HG03432 (cell line): ENCODE results near the gene OR8H3.
"Not testable (repeated sequence)": the region's sequence is repeated elsewhere in the genome, so short reads cannot be mapped to it uniquely, and the experiment has no call there.

Experiments
- ATAC-seq: cut with Tn5 transposase; IDR thresholded peaks from one replicate; pipeline ENCODE4 v1.9.1; 2021; ENCODE audit warnings: mild to moderate bottlenecking, moderate library complexity; ENCODE audit not compliant: unreplicated experiment

The OR8H3 gene, protein sequence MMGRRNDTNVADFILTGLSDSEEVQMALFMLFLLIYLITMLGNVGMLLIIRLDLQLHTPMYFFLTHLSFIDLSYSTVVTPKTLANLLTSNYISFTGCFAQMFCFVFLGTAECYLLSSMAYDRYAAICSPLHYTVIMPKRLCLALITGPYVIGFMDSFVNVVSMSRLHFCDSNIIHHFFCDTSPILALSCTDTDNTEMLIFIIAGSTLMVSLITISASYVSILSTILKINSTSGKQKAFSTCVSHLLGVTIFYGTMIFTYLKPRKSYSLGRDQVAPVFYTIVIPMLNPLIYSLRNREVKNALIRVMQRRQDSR

DNA sequence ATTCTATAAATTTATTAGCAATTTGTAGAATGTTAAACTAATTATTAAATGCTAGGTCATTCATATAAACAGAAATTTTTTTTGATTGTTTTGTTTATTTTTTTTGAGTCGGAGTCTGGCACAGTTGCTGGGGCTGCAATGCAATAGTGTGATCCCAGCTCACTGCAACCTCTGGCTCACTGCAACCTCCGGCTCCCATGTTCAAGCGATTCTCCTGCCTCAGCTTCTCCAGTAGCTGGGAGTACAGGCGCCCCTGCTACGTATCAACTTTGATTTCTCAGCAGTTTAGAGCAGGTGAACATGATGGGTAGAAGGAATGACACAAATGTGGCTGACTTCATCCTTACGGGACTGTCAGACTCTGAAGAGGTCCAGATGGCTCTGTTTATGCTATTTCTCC lies at the start of gene OR8H3:
Gene OR8H3, plus strand, starts transcription at position 301 of the 400 bp plus-strand sequence. Its CDS starts 0 bp downstream, at position 301.
- no peak for ATAC-seq

DNA sequence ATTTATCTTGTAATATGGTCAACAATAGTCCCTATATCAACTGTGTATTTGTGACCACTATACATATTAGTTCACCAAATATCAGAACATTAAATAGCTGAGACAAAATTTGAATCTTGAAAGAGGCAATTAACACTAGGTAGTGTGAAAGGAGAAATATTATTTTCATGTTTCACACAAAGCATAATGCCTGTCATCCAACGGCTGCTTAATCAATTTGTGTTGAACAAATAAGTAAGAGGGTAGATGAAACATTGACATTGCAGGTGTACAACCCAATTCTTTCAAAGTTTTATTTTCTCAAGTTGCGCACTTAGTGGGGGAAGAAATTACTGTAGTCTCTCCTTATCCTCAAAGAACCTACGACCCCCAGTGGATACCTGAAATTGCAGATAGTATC lies 32.5 kb upstream of the OR8H3 start:
- no peak for ATAC-seq

DNA sequence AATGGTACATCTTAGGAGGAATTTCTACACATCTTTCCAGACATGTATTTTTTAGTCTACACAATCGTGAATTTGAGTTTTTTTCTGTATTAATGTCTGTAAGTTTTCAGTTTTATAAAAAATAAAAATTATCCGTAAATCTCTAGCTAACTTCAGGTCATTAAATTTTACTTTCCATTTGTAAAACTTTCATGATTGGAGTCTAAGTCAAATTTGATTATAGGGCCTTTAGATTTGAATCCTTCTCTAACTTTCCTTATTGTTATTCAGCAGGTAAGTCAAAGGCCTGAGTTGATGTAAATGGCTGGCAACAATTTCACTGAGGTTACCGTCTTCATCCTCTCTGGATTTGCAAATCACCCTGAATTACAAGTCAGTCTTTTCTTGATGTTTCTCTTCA lies 29.2 kb upstream of the OR8H3 start, which contains the start of gene OR8I2:
Gene OR8I2, plus strand, starts transcription at position 301 of the 400 bp plus-strand sequence. Its CDS starts 0 bp downstream, at position 301.
- ATAC-seq: no peak

DNA sequence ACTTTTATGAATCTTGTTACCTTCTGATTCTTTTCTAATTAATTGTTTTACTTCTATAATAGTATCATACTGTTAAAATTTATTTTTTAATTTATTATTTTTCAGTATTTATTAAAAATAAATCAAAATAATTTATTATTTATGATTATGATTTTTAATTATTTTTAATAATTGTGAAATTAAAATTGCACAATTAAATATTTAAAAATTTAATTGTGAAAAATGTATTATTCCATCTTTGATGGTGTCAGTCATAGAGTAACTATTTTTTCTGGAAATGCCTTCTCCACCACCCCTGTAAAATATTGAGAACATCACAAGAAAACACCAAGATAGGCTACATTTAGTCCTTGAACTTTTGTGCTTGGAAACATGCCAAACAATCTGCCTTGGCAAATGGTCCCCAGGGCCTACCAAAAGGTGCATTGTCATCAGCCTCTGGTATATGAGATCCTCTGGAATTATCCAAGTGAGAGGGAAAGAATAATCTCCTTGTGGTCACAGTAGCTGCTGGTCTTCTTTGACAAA lies 18.9 kb upstream of the OR8H3 start, which contains the start of gene OR8H2:
Gene OR8H2, plus strand, starts transcription at position 478 of the 528 bp plus-strand sequence. CDS start 1,356 bp downstream, outside the sequence.
- ATAC-seq: no peak

DNA sequence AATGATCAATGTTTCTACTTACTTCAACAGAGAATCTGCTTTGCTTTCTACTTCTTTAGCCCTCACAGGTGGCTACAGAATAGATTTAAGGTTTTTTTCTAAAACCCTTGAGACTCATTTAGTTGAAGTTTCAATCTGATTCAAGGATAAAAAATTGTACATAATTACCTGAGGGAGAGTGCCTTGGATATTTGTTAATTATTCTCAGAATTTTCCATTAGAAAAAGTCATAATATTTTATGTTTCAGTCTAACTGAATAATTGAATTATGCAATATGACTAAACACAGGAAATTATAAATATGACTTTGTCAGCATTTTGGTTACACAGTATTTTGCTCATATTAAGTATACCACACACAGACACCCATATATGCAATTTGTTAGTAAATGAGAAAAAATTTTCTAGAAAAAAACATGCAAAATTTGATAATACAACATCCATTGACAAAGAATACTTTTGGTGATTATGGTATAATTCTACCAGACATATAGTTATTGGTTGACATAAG lies 18.0 kb downstream of the OR8H3 start, which contains the start of gene OR8J3:
Gene OR8J3, minus strand, starts transcription at position 51 of the 511 bp plus-strand sequence. CDS start 2,483 bp downstream, outside the sequence.
- no peak for ATAC-seq

DNA sequence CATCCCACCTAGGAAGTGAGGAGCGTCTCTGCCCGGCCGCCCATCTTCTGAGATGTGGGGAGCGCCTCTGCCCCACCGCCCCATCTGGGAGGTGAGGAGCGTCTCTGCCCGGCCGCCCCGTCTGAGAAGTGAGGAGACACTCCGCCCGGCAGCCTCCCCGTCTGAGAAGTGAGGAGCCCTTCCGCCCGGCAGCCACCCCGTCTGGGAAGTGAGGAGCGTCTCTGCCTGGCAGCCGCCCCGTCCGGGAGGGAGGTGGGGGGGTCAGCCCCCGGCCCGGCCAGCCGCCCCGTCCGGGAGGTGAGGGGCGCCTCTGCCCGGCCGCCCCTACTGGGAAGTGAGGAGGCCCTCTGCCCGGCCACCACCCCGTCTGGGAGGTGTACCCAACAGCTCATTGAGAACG lies 21.5 kb downstream of the OR8H3 start:
- ATAC-seq: not testable (repeated sequence)

DNA sequence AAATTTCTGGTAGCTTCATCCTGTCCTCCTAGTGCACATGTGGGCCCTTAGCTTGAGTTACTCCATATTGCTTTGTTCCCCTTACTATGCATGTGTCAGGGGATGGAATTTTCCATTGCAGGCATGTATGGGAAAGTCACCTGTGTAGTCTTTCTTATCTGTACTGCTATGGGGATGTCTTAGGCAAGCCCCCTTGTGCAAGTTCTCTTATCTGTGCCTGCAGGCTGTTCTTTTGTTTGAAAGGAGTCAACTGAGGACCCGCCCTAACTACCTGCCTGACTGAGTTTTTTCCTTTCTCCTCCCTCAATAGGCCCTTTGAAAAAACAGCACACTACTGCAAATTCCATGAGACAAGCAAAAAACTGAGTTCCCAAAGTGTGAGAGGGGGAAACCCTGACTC lies 29.2 kb downstream of the OR8H3 start:
- no peak for ATAC-seq

DNA sequence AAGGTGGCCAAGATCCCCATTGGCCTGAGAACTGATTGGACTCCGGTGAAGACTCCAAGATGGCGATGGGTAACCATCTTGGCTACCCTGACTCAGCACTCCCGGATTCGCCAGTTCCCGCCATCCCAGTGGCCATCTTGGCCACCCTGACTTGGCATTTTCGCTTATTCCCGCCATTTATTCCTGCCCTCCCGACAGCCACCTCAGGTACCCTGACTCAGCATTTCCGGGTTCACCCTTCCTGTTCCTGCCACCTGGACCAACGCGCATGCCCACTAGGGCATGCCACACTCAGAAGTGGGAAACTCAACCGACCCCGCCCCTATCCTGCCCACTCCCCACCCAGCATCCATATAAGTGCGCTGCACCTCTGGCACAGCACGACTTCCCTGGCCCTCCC lies 30.2 kb downstream of the OR8H3 start:
- ATAC-seq: no peak

DNA sequence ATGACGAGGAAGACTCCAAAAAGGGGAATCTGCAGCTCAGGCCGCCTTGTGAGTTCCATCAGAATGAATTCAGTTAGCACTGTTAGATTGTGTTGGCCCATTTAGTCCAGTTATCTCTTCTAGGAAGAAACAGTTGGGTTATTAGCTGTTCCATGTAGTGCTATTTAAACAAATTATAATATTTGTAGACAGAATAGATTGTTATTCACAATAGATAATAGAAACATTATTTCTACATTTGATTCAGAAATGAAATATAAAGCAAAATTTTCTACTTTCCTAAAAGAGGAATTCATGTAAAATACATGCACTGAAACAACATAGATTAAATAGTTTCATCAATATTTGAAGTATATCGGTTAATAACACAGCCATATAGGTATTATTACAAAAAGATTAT lies 38.0 kb downstream of the OR8H3 start, which contains the start of gene OR8K5:
Gene OR8K5, minus strand, starts transcription at position 101 of the 400 bp plus-strand sequence. Its CDS starts 0 bp downstream, at position 101.
- no peak for ATAC-seq

DNA sequence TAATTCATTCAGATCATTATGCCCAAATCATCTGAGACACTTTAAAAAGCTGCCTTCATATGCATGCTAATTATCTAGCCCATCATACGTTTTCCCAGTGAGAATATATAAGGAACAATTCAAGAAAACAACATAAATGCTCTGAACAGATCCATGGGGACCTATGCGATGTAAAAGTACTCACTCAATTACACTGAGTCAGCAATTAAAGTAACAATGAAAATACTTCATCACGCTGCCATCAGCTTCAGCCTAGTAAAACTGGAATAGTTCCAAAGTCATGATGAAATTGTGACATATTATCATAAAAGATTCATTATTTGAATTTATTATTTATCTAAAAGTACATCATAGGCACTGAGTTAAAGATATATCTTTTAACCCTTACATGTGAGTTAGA lies 41.6 kb downstream of the OR8H3 start:
- no peak for ATAC-seq

DNA sequence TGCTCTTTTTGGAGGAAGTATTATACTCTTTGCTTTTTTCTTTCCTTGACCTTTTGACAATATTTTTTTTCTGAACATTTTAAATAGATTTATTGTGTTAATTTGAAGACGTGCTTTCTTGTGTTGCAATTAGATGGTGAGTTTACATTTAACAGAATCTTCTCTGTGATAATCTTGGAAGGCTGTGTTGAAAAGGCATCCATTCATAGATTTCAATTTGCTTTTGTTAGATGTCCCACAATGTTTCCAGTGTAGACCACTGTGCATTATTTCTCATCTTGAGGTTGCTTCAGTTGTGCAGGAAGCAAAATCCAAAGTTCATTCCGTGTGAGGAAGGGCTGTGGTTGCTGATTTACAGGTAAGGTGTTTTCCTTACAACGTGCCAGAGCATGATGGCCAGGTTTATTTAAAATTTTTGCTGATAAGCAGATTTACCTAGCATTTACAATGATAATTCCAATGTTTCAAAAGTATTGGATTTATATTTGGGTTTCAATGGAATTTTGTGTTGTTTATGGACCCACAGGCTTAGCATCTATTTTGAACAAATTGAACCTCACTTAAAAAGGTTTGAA lies 50.2 kb downstream of the OR8H3 start:
- no peak for ATAC-seq
